ENCODE data around the gene DOCK1.

The DOCK1 gene

DNA sequence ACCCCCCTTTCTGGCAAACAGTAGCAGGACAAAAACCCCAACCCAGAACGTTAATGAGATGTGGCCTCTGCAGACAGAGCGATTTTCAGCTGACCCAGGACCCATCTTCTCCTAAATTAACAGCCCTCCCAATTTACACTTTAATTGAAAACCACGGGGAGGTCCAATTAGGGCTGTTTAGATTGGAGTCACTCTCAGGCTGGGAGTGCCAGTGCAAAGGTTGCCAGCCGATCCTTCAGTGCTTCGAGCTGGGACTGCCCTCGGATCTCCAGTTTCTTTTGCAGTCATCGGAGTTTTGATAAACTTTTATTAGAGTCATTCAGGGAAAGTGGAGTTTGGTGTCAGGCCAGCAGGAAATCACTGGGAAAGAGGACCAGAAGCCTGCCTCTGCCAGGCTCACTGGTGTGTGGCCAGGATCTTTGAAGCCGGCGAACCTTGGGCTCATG, 108.0 kb downstream of the DOCK1 start:
- no peak for DNase-seq

DNA sequence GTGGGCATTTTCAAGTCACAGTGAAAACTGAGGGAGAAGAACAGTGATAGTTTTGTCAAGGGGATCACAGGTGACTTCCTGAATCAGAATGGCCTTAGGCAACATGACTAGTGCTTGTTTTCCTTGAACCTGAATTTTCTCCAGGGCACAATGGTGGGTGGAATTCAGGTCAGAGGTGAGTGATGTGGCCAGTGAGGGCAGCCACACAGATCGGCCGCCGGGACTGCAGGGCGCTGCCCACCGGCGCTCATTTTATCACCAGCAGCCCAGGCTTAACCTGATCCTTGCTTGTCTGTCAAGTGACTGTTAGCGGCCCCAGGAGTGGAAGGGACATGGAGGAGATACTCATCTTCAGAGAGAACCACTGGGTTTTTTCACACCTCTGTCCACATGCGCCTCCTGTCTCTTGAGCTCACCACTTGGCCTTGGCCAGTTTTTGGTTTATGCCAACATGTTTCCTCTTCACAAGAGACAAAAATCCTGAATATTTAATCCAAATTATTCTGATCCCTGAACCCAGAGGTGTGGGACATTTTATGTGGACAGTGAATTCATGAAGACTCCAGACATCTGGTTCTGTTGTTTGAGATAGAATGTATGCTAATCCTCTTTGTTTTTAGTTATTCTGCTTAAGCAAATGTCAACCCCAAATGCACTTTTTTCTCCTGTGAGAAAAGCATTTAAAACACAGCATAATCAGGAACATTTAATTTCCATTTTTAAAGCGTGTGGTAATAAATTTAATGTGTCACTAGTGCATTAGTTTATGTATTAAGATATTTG, 108.7 kb downstream of the DOCK1 start:
- no peak for DNase-seq

DNA sequence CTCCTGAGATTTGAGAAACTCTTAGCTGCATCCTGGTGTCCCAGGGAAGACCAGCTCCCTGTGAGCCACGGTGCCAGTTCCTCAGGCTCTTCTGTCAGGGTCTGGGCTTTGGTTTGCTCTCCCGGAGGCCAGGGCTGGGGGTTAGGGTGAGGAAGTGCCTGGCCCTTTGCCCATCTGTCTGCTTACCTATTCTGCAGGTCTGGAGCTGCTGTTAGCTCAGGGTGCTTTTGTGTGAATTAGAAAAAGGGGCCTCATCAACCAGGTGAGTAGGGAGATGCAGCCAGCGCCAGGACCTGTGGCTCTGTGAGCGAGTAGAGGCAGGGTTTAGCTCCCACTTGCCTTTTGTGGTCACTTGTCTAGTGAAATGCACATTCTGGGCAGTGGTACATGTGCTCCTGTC, 109.4 kb downstream of the DOCK1 start:
- no peak for DNase-seq

DNA sequence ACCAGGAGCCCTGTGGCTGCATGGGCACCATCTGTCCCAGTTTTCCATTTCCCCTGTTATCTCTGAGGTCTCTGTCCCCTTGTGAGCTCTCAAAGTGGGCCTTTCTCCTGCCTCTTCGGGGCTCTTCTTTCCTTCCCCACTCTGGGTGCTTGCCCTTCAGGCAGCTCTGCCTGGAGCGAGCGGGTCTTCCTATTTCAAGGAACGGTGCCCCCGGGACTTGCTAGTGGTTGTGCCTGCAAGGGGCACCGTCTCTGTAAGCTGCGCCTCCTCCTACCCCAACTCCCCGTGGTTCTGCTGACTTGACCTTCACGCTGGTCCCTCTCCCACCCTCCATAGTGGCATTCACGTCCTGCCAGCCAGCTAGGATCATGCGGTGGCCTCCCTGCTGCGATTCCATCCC, 110.1 kb downstream of the DOCK1 start:
- no peak for DNase-seq

DNA sequence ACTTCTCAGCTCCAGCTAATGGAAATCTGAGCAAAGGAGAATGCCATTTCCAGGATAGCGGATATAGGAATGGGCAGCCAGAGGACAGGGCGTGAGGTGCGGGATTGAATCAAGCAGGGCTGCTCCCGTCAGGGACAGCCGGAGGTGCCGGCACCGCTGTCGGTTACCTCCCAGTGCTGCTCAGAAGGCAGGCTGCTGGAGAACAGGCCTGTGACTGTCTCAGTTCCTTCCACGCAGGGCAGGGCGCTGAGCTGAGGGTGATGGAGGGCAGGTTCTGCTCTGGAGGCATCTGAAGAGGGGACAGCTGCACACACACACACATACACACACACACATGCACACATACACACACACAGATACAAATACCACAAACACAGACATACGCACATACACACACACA, 111.1 kb downstream of the DOCK1 start:
- no peak for DNase-seq

DNA sequence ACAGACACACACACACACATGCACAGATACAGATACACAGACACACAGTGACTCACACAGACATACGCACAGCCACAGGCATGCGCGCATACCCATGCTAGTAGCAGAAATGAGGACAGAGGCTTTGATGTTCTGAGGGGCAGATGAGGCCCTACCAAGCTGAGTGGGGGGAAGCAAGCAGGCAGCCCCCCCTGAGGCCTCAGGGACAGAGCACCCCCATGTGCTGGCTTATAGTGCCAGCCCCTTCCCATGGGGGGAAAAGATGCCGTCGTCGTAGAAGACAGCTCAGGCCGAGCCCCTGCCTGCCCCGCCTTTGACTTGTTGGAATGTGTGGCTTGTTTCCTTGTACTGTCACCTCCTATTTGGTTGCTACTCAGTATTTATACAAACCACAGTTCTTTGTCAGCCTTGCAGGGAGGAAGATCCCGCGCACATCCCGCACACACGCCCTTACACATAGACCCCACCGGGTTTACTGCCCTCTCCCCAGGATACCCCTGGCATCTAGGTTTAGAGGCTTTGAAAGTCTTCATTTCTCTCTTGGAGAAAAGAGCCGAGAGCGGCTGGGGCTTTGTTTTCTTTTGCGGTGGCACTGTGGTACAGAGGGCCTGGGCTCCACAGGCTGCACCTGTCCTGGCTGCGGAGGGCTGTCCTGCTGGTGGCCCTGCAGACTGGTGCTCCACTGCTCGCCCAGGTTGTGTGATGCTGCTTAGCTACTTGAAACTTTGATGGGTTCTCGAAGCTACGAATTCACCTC, 112.5 kb downstream of the DOCK1 start:
- no peak for DNase-seq

DNA sequence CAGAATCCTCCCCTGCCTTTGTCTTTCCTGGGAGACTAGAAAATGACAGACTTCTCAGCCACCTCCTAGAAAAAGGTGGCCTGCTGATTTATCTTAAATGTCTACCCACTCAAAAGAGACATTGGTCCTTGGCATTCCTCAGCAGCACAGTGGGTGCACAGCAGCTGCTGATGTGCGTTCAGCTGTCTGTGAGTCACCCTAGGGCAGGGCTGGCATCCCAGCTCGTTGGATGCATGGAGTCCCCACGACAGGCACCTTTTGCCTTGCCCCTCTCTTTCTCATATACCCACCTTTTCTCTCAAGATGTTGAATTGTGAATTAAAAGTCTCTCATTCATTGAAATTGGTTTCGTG, 113.0 kb downstream of the DOCK1 start:
- no peak for DNase-seq

DNA sequence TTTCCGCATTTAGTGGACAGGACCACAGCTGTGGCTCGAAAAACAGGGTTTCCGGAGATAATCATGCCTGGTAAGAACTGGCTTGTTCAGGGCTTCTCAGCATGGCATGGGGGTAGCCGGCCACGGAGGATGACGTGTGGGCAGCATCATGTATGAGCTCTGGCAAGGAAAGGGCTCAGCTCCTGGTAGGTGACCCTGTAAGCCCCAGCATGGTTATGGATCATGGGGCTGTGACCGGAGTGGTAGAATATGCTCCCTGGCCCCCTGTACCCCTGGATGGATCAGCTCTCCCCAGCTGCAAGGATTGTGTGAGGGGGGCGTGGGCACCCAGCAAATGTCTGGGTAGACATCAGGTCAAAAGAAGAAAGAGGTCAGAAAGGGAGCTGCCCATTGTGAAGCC, 113.5 kb downstream of the DOCK1 start:
- no peak for DNase-seq

DNA sequence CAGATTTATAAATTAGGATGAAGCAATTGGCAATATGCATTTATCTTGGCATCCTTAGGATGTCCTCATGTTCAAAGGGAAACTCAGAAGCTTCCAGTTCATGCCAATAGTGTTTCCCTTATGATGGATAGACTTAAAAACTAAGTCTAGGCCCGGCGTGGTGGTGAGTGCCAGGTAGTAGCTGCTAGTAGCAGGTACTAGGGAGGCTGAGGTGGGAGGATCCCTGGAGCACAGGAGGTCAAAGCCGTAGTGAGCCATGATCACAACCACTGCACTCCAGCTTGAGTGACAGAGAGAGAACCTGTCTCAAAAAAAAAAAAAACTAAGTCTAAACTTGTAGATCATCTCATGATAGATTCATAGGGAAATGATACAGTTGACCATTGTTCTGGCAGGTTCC, 115.0 kb downstream of the DOCK1 start:
- DNase-seq = no peak

DNA sequence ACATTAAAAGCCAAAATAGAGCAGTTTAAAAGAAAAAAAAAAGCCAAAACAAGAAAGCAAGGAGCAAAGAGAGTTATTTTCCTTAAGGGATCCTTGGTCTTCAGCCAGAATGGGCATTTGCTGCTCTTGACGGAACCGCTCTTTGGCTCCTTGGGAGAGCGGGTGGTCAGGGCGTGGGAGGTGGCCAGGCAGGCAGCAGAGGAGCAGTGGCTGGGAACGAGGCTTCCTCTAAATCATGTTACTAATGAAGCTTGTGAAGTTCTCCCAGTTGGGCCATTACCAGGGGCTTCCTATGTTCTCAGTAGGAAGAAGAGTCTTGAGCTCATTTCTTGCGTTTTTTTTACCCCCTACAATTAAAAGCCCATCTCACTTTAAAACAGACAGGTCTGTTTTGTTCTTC, 116.6 kb downstream of the DOCK1 start:
- DNase-seq = no peak

DNA sequence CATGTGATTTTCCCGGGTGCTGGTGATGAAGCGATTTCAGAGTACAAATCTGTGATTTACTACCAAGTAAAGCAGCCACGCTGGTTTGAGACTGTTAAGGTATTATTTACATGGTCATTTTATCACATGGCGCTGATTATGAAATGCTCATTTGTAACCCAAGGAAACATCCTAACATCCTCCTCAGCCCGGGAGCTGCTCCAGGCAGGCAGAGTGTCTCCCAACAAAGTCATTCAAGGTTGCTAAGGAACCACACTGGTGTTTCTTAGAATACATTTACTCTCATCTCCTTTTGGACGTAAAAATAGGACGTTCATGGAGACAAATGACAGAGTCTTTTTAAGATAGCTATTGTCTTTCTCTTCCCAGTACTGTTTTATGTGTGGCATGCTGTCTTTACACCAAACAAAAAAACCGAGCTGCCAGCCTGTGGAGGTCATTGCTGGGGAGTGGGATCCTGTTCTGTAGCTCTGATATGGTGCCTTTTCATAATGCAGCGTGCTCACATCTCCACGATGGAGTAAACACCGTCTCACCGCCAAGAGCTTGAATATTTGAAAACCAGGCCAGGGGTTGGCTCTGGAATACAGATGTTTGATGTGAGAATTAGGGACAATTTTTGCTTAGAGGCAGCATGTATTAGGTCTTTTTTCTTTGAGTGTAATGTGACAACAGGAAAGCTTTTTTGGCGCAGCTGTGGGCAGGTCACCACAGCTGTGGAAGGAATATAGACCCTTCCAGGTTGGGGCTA, 119.6 kb downstream of the DOCK1 start:
- no peak for DNase-seq

DNA sequence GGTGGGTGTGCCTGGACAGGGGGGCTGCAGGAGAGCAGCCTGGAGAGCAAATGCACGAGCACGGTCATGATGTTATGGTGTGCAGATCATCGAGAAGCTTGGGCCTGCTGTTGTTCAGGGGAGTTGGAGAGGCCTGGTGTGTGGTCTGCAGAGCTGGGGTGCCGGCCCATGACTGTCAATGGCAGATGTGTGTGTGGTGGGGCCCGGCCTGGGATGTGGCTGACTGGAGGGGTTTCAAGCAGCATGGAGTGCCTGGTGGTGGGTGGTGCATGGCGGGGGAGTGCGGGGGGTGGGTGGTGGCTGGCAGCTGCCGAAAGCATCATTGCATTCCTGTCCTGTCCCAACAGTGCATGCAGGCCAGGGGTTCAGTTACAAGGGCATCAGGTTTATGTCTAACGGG, 122.6 kb downstream of the DOCK1 start:
- no peak for DNase-seq

DNA sequence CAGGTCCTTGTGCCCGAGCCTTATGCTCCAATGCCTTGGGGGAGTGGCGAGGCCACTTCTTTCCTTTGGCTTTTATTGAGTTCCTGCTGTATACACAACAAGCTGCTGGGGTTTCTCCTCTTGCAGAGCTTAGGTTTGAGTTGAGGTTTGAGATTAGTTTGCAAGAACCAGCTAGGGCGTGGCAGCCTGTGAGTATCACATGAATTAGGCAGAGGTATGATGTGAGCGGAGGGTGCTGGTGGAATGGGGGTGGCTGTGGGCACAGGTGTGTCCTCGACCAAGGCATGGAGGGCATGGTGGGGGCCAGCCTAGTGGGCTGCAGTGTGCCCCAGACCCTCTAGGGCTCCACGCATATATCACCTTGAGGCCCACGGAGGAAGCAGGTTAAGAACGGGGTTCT, 123.3 kb downstream of the DOCK1 start:
- no peak for DNase-seq

DNA sequence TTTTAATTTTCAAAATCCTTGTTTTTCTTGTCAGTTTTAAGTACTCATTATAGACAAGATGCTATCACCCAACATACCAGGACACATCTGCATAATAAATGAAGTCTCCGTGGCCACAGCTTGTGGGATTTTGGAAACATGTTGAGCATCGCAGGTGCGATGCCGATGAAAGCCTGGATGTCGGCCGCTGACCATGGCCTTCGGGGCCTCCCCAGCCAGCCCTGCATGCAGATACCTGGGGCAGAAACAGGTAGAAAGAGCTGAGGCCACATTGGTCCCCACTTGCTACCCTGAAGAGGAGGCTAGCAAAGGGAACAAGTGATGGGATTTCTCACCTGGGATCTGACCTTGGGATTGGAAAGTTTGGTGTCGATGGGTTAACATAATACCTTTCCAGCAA, 123.8 kb downstream of the DOCK1 start:
- DNase-seq = no peak

DNA sequence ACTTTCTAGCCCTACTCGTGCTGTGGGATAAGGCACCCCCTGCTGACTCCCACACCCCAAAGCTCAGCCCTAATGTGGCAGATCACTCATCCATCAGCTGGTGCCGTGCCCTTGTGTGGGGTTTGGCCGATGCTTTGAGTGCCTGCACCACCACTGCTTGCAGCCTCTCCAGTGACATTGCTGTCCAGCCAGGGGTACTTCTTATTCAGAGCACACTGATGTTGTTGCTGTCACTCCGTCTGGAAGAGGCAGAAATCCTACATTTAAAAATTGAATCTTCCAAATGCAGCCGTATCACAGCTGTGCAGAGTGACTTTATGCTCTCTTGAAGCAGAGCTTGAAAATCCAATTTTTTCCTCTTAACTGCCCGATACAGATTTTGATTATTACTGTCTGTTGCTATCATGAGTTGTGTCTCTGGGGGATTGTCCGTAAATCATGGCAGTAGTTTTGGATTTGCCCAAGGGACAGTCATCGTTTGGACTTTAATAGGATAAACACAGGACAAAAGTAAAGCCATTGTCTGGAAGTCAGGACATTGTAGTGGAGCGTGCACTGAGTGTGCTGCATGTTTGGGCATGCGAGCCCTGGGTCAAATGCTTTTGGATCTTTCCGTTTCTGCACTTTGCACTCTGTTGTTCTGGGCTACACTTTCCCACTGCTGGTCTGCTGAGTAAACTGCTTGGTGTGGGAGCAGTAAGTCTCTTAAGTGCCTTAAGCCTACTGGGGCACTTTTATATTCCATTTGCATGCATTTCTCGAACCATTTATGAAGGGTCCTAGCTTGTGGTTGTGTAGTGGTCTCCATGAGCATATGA, 128.2 kb downstream of the DOCK1 start:
- DNase-seq = no peak

DNA sequence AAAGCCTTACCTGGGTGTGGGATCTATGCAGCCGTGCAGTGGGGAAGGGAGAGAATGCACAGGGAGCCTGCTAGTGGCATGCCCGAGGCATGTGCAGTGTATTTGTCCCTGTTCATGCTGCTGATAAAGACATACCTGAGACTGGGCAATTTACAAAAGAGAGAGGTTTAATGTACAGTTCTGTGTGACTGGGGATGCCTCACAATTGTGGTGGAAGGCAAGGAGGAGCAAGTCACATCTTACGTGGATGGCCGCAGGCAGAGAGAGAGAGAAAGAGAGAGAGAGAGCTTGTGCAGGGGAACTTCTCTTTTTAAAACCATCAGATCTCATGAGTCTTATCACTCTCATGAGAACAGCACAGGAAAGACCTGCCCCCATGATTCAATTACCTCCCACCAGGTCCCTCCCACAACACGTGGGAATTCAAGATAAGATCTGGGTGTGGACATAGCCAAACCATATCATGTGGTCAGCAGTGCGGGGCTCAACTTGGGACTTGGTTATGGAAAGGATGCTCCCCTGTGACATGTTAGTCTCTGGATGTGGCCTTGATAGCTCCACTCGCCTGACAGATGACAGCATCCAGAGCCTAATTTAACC, 128.9 kb downstream of the DOCK1 start:
- DNase-seq = no peak

DNA sequence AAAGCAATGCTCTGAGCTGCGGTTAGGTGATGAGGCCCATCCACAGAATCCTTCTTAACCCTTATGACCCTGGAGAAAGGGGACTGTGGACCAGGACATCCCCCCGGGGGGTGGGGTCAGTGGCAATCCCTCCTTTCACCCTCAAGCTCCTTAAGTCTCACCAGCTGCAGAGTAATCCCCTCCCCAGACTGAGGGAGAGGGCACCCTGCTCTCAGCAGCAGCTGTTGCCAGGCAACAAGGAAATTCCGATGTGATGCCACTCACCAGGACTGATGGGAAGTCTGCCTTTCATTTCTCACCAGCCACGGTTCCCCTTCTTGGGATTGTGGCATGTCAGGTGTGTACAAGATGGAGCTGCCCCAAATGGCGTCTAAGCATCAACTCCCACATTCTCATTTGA, 129.6 kb downstream of the DOCK1 start:
- DNase-seq = no peak

DNA sequence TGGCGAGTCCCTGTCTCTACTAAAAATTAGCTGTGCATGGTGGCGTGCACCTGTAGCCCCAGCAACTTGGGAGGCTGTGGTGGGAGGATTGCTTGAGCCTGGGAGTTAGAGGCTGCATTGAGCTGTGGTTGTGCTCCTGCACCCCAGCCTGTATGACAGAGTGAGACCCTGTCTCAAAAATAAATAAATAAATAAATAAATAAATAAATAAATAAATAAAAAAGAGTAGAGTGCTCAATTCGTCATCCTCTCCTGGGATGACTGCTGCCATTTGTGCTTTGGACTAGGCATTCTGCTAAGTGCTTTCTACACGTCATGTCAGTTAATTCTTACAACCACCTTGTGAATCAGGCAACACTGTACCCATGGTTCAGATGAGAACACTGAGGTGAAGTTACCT, 130.6 kb downstream of the DOCK1 start:
- DNase-seq = no peak

DNA sequence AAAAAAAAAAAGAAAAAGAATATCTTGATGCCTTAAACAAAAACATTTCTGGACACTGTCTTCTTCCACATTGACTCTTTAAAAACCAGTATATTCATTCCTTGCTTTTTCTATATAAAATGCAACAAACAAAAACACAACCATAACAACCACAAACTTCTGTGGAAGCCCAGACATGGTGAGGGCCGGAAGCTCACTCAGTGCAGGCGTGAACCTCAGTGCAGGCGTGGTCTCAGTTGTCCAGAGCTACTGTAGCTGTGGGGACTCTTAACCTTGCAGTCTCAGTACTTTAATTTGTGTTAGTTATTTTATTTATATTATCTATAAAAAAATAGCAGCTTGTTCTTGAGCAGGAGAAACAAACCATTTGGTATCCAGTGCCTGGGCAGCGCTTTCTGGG, 131.8 kb downstream of the DOCK1 start:
- DNase-seq = no peak

DNA sequence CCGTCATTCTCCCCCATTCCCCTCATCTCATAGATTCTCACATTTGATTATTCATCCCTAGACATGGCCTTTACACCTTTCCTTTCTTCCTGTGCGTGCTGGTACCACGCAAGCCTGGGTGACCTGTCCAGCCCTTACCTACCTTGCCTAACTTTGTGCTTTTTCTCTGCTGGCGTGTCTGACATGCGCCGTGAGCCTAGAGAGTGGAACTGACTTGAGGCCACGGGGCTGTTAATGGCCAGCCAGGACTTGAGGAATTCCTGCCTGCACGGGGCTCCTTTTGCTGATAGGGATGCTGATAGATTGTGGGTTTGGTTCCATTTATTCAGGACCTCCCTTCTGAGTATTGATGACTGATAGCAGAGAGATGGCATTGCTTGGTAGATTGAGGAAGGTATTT, 134.2 kb downstream of the DOCK1 start:
- DNase-seq = no peak

DNA sequence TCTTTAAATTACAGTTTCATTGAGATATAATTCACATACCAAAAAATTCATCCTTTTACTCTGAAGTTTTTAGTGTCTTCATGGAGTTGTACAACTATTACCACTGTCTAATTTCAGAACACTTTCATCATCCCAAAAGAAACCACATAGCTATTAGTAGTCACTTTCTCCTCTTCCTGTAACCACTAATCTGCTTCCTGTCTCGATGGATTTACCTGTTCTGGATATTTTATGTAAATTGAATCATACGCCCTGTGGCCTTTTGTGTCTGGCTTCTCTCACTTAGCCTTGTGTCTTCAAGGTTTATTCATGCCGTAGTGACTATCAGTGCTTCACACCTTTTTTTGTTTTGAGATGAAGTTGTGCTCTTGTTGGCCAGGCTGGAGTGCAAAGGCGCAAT, 135.5 kb downstream of the DOCK1 start:
- DNase-seq = no peak

DNA sequence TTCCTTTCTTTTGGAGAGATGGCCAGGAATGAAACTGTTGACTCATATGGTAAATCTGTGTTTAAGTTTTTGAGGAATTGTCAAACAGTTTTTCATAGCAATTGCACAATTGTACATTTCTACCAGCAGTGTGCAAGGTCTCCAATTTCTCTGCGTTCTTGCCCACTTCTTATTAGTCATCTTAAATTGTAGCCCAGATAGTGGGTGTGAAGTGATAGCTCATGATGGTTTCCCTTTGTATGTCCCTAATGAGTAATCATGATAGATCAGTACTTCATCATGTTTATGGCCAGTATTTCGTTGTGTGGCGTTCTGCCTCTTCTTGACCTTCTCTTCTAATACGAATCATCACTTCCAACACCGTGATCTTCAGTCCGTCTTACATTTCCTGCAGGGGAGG, 136.3 kb downstream of the DOCK1 start:
- DNase-seq = no peak

DNA sequence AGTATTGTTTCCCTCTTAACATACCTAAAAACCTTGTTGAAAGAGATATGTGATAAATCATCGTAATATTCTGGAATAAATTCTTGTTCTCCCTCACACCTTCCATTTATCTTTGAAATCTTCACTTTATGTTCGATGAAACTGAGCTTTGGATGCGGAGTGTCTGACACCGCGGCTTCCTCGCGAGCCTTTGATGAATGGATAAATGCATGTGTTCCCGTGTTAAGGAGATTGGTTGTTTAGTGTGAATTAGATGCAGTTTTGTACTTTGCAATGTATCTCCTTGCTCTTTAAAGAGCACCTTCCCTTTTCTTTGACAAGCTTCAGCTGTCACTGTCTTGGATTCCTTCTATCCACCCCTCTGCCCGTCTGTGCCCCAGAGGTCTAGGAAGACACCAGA, 138.1 kb downstream of the DOCK1 start:
- DNase-seq = no peak
